GM18526 (cell line): ENCODE data around the gene NUP188.

Experiments used
- POLR2A ChIP-seq: IDR thresholded peaks from 3 replicates; pipeline ENCODE4 v1.6.1; 2011; ENCODE audit not compliant: insufficient read length; ENCODE audit errors: extremely low read depth

The NUP188 gene

DNA sequence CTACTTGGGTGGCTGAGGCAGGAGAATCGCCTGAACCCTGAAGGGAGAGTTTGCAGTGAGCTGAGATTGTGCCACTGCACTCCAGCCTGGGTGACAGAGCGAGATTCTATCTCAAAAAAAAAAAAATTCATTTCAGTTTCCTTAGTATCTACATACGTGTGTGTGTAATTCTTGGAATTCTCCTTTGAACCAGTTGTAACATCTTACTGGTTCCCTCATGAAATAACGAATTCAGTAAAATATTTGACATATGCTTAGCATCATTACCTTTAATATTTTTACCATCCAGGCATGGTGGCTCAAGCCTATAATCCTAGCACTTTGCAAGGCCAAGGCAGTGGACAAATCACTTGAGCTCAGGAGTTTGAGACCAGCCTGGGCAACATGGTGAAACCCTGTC is 17.9 kb upstream of the NUP188 start:
- TF ChIP-seq POLR2A = no peak

DNA sequence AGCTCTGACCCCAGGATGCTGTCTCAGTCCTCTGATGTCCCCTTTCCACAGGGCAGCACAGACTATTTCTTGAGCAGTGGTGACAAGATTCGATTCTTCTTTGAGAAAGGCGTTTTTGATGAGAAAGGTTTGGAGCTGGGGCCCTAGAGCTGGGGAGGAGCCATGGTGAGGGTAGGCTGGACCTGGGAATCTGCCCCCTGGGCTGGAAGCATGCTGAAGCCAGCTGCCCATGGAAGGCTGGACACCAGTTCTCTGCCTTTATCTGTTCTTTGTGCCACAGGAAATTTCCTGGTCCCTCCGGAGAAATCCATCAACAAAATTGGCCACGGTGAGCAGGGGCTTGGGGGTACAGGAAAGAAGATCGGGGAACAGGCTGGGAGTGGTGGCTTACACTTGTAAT is 13.8 kb upstream of the NUP188 start:
- TF ChIP-seq POLR2A = no peak

DNA sequence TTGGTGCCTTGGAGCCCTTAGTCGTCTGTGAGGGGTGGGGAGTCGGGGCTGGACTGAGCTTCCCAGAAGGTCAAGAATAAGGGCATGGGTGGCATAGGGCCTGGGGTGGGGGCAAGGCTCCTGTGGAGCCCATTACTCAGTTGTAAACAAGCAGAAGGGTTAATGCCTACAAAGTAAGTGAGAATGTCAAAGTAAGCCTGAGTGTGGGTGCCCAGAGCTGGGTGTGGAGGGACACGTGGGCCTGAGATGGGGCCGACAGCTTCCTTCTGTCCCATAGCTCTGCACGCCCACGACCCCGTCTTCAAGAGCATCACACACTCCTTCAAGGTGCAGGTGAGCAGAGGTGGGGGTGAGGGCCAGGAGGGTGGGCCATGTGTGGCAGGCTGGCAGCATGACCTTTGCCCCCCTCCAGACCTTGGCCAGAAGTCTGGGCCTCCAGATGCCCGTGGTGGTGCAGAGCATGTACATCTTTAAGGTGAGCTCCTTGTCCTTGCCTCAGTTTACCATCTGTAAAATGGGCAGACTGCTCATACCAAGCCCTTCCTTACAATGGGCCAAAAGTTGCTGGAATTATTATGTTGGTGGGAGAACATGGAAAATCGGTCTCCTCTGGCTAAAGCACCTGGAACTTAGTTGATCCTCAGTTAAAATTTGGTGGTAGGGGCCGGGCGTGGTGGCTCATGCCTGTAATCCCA is 11.2 kb upstream of the NUP188 start:
- no peak for TF ChIP-seq POLR2A

DNA sequence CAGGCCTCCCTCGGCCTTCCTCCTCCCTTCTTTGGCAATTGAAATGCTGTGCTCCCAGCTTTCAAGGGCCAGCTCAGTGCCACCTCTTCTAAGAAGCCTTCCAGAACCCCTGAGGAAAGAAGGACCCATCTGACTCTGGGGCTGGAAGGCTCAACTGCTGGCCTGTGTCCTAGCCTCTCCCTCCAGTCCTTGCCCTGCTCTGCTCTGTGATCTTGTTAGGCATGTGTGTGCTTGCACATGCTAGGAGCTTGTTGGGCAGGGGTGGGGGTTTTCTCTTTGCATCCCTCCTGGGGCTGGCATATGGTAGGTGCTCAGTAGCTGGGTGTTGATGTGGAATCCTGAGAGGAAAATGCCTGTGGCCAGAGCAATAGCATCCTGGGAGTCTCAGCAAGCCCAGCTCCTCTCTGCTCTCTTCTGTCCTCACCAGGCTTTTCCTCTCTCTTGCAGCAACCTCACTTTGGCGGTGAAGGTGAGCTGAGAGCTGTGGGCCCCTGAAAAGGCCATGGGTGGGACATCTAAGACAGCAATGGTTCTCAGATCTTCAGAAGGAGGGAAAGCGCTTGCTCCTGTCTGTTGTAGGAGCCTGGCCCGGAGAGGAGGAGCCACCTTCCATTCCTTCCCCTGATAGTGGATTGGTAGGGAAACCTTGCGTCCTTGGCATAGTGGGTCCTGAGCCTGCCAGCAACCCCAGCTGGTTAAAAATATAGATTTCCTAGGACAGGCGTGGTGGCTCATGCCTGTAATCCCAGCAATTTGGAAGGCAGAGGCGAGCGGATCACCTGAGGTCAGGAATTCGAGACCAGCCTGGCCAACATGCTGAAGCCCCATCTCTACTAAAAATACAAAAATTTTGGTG is 10.0 kb upstream of the NUP188 start:
- no peak for TF ChIP-seq POLR2A

DNA sequence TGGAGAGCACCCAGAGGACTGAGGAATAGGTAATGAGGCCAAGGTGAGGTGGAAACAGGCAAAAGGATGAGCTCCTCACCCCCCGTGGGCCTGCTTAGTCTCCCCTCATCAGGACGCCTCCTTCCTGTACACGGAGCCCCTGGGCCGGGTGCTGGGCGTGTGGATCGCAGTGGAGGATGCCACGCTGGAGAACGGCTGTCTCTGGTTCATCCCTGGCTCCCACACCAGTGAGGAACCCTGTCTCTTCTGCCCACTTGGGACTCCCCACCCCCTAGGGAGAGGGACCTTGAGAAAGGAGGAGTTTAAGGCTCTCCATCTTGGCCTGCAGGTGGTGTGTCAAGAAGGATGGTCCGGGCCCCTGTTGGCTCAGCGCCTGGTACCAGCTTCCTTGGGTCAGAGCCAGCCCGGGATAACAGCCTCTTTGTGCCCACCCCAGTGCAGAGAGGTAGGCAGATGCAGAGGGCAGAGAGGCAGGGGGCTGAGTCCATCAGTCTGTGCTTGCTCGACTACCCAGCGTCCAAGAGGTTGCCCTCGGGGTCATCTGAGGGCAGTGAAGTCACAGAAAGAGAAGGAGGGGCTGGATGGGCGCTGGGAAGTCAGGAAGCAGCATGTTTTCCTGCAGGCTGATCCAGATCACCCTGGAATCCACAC is 7.1 kb upstream of the NUP188 start:
- TF ChIP-seq POLR2A = no peak

DNA sequence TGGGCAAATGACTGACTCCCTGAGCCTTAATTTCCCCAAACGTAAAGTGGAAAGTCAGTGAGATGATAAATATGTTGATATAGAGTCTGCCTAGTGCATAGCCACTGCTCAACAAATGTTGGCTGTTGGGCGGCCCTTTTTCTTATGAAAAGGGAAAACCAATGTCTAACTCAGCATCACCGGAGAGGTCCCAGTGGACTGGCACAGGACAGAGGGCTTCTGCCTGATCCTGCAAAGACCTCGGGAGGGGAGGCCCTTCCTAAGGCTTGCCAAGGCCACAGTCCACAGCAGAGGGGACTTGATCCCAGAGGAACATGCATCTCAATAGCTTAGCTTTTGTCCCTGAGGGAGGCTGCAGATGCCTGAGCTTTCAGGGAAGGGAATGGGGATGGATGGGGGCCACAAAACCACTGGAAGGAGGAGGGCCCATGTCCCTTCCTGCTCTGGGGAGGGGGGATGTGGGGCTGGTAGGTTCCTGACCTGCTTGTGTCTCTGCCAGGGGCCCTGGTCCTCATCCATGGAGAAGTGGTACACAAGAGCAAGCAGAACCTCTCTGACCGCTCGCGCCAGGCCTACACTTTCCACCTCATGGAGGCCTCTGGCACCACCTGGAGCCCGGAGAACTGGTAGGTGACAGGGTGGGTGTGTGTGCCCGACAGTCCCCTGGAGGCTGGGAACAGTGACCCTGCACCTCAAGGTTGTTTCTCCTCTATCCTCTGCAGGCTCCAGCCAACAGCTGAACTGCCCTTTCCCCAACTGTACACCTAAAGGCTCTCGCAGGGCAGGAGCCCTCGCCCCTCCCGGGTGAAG is 6.3 kb upstream of the NUP188 start:
- TF ChIP-seq POLR2A = no peak

DNA sequence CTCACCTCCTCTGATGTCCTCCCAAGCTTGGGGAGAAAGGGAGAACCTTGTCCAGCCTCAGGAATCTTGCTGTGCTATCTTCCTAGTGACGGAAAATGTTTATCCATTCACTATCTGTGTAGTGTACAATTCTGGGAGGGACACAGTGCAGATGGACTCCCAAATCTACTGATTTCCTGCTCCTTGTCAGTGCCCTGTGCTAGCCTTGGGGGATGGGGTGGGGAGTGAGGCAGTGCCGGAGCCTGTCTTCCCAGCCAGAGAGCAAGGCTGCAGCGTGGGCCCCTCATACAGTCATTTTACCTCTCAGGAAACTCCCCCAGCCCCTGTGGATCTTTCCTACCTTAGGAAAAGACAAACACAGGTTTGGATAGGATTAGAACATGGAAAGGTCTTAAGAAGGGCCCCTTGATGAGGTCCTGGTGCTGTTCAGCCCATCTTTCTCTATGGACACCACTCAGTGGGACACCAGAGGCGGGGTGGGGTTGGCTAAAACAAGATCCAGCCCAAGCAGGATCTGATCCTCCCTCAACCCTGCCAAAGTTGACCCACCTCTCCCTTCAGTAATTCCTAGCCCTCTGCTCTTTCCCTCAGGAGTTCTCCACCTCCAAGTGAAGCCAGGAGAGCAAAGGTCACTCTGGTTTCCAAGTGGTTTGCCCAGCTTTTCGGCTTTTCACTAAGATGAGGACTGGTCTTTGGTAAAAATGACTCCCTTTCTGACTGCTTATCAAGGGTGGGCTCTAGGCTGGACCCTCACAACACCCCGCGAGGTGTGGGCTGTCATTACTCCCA is 3.5 kb upstream of the NUP188 start:
- no peak for TF ChIP-seq POLR2A

DNA sequence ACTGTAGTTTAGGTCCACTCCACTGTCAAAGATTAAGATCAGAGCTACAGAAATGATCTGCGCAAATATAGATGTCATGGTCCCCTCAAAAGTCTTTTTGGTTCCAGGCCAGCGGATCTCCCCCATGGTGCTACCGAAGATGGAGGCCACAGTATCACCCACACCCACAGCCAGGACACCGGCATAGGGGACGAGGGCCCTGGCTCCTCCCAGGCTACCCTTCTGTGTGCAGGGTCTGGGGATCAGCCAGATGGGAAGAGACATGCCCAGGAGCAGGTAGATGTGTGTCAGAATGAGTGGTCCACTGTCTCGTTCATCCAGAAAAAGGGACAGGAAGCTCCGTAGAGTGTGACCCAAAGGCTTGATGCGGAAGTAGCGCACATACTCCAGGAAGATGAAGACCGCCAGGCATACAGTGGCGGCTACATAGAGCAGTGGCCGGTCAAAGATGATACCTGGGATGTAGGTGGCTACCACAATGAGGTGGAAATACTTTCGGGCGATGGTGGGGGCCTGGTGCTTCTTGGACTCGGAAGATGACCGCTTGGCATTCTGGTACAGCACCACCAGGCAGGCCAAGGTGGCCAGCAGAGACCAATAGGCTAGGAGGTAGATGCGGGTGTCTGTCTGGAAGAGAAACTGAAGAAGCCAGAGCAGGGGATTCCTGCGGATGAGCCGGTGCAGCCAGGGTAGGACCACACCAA is 1.5 kb upstream of the NUP188 start:
- TF ChIP-seq POLR2A = no peak

DNA sequence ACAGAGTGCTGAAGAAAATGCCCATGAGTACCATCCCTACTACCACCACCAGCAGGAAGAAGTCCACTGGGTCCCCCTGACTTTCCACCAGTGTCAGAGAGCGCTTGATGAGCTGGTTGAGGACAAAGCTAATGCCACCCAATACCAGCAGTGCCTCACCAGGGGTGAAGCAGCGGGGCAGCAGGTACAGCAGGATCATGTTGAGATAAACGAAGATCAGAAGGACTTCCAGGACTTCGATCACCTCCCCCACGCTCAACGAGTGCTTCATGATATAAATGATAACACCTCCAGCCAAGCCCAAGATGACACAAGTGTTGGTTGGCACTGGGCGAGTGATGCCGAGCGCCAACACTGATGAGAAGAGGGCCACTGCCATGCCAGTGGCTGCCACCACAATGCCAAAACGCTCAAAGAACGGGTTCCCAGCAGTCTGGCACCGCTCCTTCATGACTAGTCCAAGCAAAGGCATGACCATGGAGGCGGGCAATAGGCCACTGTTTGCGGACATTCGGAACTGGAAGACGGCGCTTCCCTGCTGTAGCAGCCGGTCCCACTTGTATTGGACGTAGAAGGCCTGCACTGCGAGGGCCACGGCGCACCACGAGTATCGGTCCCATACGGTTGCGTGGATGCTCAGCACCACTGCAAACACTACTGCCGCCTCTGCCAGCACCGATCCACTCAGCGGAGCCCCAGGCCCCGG is 775 bp upstream of the NUP188 start:
- TF ChIP-seq POLR2A = no peak

DNA sequence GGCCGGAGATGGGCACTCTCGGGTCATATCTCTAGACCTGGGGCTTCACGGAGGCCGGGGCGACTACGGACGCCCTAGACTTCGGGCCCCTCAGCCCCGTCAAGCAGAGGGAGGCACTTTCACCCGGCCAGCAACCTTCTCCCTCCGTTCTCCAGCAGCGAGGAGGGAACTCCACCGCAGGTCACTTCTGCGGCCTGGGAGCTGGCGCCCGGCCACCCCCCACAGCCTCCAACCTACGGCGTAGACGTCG is 297 bp upstream of the NUP188 start:
- TF ChIP-seq POLR2A = no peak

DNA sequence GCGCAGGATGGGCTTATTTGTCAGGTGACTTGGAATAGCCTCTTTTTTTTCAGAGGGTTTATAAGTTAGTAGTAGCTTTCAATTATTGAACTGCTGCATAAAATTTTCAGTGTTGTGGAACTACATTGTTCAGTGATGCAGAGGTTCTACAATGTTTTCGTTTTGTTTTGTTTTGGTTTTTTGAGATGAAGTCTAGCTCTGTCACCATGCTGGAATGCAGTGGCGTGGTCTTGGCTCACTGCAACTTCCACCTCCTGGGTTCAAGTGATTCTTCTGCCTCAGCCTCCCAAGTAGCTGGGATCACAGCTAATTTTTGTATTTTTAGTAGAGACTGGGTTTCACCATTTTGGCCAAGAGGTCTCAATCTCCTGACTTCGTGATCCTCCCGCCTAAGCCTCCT is 22.0 kb downstream of the NUP188 start:
- no peak for TF ChIP-seq POLR2A

DNA sequence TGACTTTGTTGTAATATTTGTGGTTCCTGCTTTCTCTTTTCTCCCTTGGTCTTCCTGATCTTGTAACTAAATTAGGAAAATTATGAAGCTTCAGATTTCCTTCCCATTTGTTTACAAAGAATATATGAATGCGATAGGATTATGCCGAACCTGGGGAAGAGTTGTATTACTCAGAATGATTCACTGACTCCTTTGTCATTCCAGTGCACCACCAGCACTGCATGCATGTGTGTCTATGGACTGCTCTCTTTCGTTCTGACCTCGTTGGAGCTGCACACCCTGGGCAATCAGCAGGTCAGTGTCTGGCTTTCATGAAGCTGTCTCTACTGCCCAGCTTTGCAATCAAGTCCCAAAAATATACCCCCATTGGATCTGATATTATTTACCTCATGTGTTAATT is 25.5 kb downstream of the NUP188 start:
- no peak for TF ChIP-seq POLR2A

DNA sequence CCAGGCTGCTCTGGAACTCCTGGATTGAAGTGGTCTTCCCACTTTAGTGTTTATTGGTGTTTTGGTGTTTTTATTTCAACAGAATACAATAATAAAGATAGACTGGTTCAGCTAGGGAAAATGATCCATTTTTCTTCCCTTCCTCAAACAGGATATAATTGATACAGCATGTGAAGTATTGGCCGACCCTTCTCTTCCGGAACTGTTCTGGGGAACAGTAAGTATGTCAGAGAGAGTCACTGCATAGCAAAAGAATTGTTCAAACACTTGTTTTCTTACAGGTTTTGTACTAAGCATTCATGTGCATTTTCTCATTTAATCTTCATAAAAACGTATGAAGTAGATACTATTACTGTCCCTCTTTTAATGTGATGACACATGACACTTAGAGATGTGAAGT is 31.6 kb downstream of the NUP188 start:
- no peak for TF ChIP-seq POLR2A

DNA sequence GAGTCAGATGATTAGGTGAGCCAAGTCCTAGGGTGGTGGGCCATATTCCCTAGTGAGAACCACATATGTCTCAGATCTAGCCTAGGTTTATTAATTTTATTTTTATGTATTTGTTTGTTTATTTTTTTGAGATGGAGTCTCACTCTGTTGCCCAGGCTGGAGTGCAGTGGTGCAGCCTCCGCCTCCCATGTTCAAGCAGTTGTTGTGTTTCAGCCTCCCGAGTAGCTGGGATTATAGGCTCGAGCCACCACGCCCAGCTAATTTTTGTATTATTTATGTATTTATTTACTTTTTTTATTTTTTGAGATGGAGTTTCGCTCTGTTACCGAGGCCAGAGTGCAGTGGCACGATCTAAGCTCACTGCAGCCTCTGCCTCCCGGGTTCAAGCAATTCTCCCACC is 36.0 kb downstream of the NUP188 start:
- no peak for TF ChIP-seq POLR2A
